Measurements from ENCODE around the gene PAX5.

Gene PAX5

GRCh38 chr9:36934478-36935065 is 99.5 kb downstream of the PAX5 start:
- no peak for DNase-seq (ENCODE audit: low read depth, low spot score)

GRCh38 chr9:36933676-36934215 is 100.3 kb downstream of the PAX5 start:
- DNase-seq (ENCODE audit: low read depth, low spot score), result no peak

- no peak for DNase-seq (ENCODE audit: low read depth, low spot score)
Measured at GRCh38 chr9:36932198-36932597, 101.9 kb downstream of the PAX5 start.

GRCh38 chr9:36930941-36931340 is 103.1 kb downstream of the PAX5 start:
- no peak for DNase-seq (ENCODE audit: low read depth, low spot score)

- no peak for DNase-seq (ENCODE audit: low read depth, low spot score)
Measured at GRCh38 chr9:36929350-36929675, 104.8 kb downstream of the PAX5 start.

- DNase-seq (ENCODE audit: low read depth, low spot score), result no peak
Measured at GRCh38 chr9:36928670-36929349, 105.3 kb downstream of the PAX5 start.

GRCh38 chr9:36928210-36928609 is 105.9 kb downstream of the PAX5 start:
- no peak for DNase-seq (ENCODE audit: low read depth, low spot score)

- DNase-seq (ENCODE audit: low read depth, low spot score), result no peak
Measured at GRCh38 chr9:36924757-36925432, 109.2 kb downstream of the PAX5 start.

- DNase-seq (ENCODE audit: low read depth, low spot score), result no peak
Measured at GRCh38 chr9:36924071-36924470, 110.0 kb downstream of the PAX5 start.

- DNase-seq (ENCODE audit: low read depth, low spot score), result no peak
Measured at GRCh38 chr9:36923025-36923625, 110.9 kb downstream of the PAX5 start.

GRCh38 chr9:36922548-36922947 is 111.5 kb downstream of the PAX5 start:
- no peak for DNase-seq (ENCODE audit: low read depth, low spot score)

GRCh38 chr9:36914212-36914577 is 119.9 kb downstream of the PAX5 start:
- DNase-seq (ENCODE audit: low read depth, low spot score), result no peak

- DNase-seq (ENCODE audit: low read depth, low spot score), result no peak
Measured at GRCh38 chr9:36913393-36914211, 120.5 kb downstream of the PAX5 start.

GRCh38 chr9:36912620-36913019 is 121.4 kb downstream of the PAX5 start:
- no peak for DNase-seq (ENCODE audit: low read depth, low spot score)

GRCh38 chr9:36911601-36912412 is 122.3 kb downstream of the PAX5 start:
- no peak for DNase-seq (ENCODE audit: low read depth, low spot score)

- DNase-seq (ENCODE audit: low read depth, low spot score), result no peak
Measured at GRCh38 chr9:36911037-36911436, 123.0 kb downstream of the PAX5 start.

GRCh38 chr9:36906492-36906891 is 127.6 kb downstream of the PAX5 start:
- no peak for DNase-seq (ENCODE audit: low read depth, low spot score)

- DNase-seq (ENCODE audit: low read depth, low spot score), result no peak
Measured at GRCh38 chr9:36905101-36906066, 128.7 kb downstream of the PAX5 start.

- DNase-seq (ENCODE audit: low read depth, low spot score), result no peak
Measured at GRCh38 chr9:36903541-36904435, 130.3 kb downstream of the PAX5 start.
